ENCODE data around the gene SLC36A3.
"Not testable (repeated sequence)": the region's sequence is repeated elsewhere in the genome, so short reads cannot be mapped to it uniquely, and the experiment has no call there.

The SLC36A3 gene

GRCh38 chr5:151235239-151235571 lies 68.4 kb downstream of the SLC36A3 start:
- not testable (repeated sequence) for DNase-seq

- DNase-seq = no peak
Measured at GRCh38 chr5:151234476-151235238, 68.9 kb downstream of the SLC36A3 start.

- DNase-seq = no peak
Measured at GRCh38 chr5:151233616-151234085, 69.9 kb downstream of the SLC36A3 start.

DNA sequence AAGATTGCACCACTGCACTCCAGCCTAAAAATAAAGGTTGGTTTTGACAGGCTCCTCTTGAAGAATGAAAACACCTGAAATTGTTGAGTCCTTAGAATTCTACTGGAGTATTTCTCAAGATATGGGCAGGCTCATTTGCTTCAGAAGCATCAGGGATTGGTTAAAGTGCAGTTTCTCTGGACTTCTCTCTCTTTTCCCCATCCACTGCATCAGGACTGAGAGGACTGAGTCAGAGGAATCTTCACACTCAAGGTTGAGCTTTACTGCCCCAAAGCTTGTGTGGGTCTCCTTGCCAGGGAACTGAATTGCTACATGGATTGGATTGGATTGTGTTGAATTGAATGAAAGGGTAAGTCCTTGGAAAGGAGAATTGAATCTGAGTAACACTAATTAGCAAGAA lies 72.2 kb downstream of the SLC36A3 start:
- DNase-seq = no peak

- DNase-seq = no peak
Measured at GRCh38 chr5:151230048-151230680, 73.4 kb downstream of the SLC36A3 start.

DNA sequence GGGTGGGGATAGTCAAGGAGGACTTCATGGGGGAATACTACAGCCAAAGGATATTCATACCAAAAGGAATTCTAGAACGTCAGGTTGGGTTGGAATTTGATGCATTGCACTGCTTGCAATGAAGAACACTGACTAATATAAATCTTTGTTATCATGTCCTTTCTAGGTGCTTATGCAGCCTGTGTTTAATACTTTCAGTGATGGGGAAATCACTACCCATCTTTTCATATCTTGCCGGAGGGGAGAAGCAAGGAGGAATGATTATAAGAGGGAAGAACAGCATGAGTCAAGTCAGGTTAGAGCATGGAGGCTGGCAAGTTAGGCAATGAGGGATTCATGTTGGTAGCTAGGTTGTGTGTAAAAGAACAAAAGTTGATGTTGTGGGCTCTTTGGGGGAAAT lies 74.6 kb downstream of the SLC36A3 start:
- DNase-seq = no peak

GRCh38 chr5:151227918-151228447 lies 75.6 kb downstream of the SLC36A3 start:
- DNase-seq = no peak
